HCT116 (cell line): ENCODE measurements around the gene NACC1. TPM values are rescaled to one million over a fixed set of nuclear protein-coding genes. Genes with fewer than 3 reads are reported as not detected.

Source experiments
- ATAC-seq: fragments of 200-7000 bp; cut with Tn5 transposase; 2 replicates; pipeline ENCODE4 v1.9.1; 2020; ENCODE audit warnings: mild to moderate bottlenecking, moderate library complexity
- BruUV-seq: library from RNA; stranded (reverse); fragments of 400-500 nt; replicated peaks from 2 replicates; lab custom pipeline; 2021; lab: Mats Ljungman, UMichigan
- CTCF ChIA-PET: fragments of 300-600 bp; sonication (Branson Sonifier 250); formaldehyde crosslinking; loops from one replicate; lab custom pipeline; 2021; ENCODE audit warnings: antibody characterized with exemption; lab: Charles Lee
- POLR2A ChIA-PET: fragments of 300-600, 350-600 bp; sonication (Branson Sonifier 250); formaldehyde crosslinking; loops from one replicate; lab custom pipeline; 2021; ENCODE audit warnings: antibody characterized with exemption; lab: Charles Lee
- RAD21 ChIA-PET, 2 experiments: fragments of 300-600 bp; sonication (Branson Sonifier 250); formaldehyde crosslinking; loops; one replicate each; lab custom pipeline; 2023; ENCODE audit warnings: low total read pairs in 2 of 2; ENCODE audit not compliant: uncharacterized antibody in 2 of 2, unreplicated experiment in 2 of 2, low non-redundant PET in 1 of 2; lab: Charles Lee
- DNase-seq: peaks from one replicate; pipeline ENCODE4 v3.0.0-alpha.2; 2010; ENCODE audit warnings: low read depth, low spot score
- H2AFZ ChIP-seq: fragments of 200-600 bp; shearing (Covaris generic), sonication (generic); 2 replicates; pipeline ENCODE4 v1.6.1; 2017; ENCODE audit warnings: low read depth, mixed run types, mixed read lengths, antibody characterized with exemption, low read length; ENCODE audit not compliant: poor library complexity, severe bottlenecking
- H3K27ac ChIP-seq: 2 replicates; pipeline ENCODE4 v1.5.1; 2012; ENCODE audit warnings: low read depth, low read length
- H3K27me3 ChIP-seq: fragments of 200-600 bp; sonication (generic); 2 replicates; pipeline ENCODE4 v1.6.1; 2016; ENCODE audit warnings: mixed run types, low read length, mixed read lengths; ENCODE audit not compliant: insufficient read depth
- H3K36me3 ChIP-seq, 2 experiments: fragments of 200-500 bp in 1 of 2; fragments of 200-600 bp in 1 of 2; sonication (Bioruptor generic) in 1 of 2; sonication (generic) in 1 of 2; 2 replicates each; pipeline versions ENCODE4 v1.5.1 to v1.6.1; 2014 to 2016; ENCODE audit warnings: low read length in 2 of 2, inconsistent platforms in 1 of 2, mixed read lengths in 1 of 2, mixed run types in 1 of 2; ENCODE audit not compliant: insufficient read depth in 2 of 2, control insufficient read depth in 1 of 2
- H3K4me1 ChIP-seq, 2 experiments: fragments of 200-600 bp in 1 of 2; sonication (generic) in 1 of 2; 2 replicates each; pipeline versions ENCODE4 v1.5.1 to v1.6.1; 2012 to 2017; ENCODE audit warnings: low read length in 2 of 2, inconsistent platforms in 1 of 2, mild to moderate bottlenecking in 1 of 2, mixed read lengths in 1 of 2, mixed run types in 1 of 2, moderate library complexity in 1 of 2; ENCODE audit not compliant: insufficient read depth in 2 of 2, control insufficient read depth in 1 of 2
- H3K4me2 ChIP-seq: fragments of 200-600 bp; sonication (generic); 2 replicates; pipeline ENCODE4 v1.6.1; 2017; ENCODE audit warnings: mixed run types, low read length, mixed read lengths
- H3K4me3 ChIP-seq, 2 experiments: fragments of 200-600 bp in 1 of 2; sonication (generic) in 1 of 2; replicated peaks in 1 of 2; 2 replicates each; pipeline ENCODE4 v1.5.1; 2011 to 2016; ENCODE audit warnings: low read length in 2 of 2, control low read depth in 1 of 2, low read depth in 1 of 2, mild to moderate bottlenecking in 1 of 2, mixed read lengths in 1 of 2, mixed run types in 1 of 2
- H3K79me2 ChIP-seq: fragments of 200-600 bp; sonication (generic); 2 replicates; pipeline ENCODE4 v1.6.1; 2017; ENCODE audit warnings: mild to moderate bottlenecking, mixed run types, low read length, moderate library complexity, mixed read lengths; ENCODE audit not compliant: insufficient read depth
- H3K9ac ChIP-seq: fragments of 200-600 bp; sonication (generic); 2 replicates; pipeline ENCODE4 v1.6.1; 2016; ENCODE audit warnings: low read length, mixed read lengths
- H3K9me2 ChIP-seq: fragments of 200-600 bp; sonication (generic), shearing (Covaris generic); 2 replicates; pipeline ENCODE4 v1.6.1; 2017; ENCODE audit warnings: mixed run types, mild to moderate bottlenecking, moderate library complexity; ENCODE audit not compliant: insufficient read depth
- H3K9me3 ChIP-seq, 2 experiments: fragments of 200-500 bp in 1 of 2; fragments of 200-600 bp in 1 of 2; sonication (Bioruptor generic) in 1 of 2; sonication (generic) in 1 of 2; 2 replicates each; pipeline ENCODE4 v1.6.1; 2014 to 2017; ENCODE audit warnings: low read length in 2 of 2, mixed read lengths in 2 of 2, inconsistent platforms in 1 of 2, low read depth in 1 of 2, mild to moderate bottlenecking in 1 of 2, mixed run types in 1 of 2, moderate library complexity in 1 of 2; ENCODE audit not compliant: control insufficient read depth in 1 of 2, insufficient read depth in 1 of 2
- H4K20me1 ChIP-seq: fragments of 200-600 bp; sonication (generic), shearing (Covaris generic); 2 replicates; pipeline ENCODE4 v1.6.1; 2017; ENCODE audit warnings: mixed run types, mild to moderate bottlenecking, moderate library complexity; ENCODE audit not compliant: insufficient read depth
- EGR1 ChIP-seq: IDR thresholded peaks from 2 replicates; pipeline ENCODE4 v1.6.1; 2012; ENCODE audit warnings: low read depth
- ELF1 ChIP-seq: IDR thresholded peaks from 2 replicates; pipeline ENCODE4 v1.6.1; 2012; ENCODE audit warnings: low read depth, borderline replicate concordance
- EZH2 ChIP-seq: fragments of 200-600 bp; sonication (generic); IDR thresholded peaks from 2 replicates; pipeline ENCODE4 v1.6.1; 2017; ENCODE audit warnings: antibody characterized with exemption, mixed run types
- FOSL1 ChIP-seq: IDR thresholded peaks from 2 replicates; pipeline ENCODE4 v1.6.1; 2012; ENCODE audit warnings: low read depth
- JUND ChIP-seq: IDR thresholded peaks from 2 replicates; pipeline ENCODE4 v1.6.1; 2012
- POLR2A ChIP-seq: IDR thresholded peaks from 2 replicates; pipeline ENCODE4 v1.7.0; 2011; ENCODE audit warnings: borderline replicate concordance; ENCODE audit not compliant: insufficient read depth, insufficient read length; ENCODE audit errors: extremely low read depth
- POLR2AphosphoS5 ChIP-seq: IDR thresholded peaks from 2 replicates; pipeline ENCODE4 v1.6.1; 2011; ENCODE audit warnings: mild to moderate bottlenecking, low read depth, low read length, moderate library complexity
- SIN3A ChIP-seq: IDR thresholded peaks from 2 replicates; pipeline ENCODE4 v1.6.1; 2012; ENCODE audit warnings: low read depth
- intact Hi-C: fragments of 100-400 bp; cut with micrococcal nuclease; formaldehyde crosslinking; loops from 2 replicates; pipeline ENCODE4 v1.10.0; 2022
- total RNA-seq: library from RNA; stranded (reverse); gene quantifications from one replicate; pipeline ENCODE4 v1.2.1, GENCODE V29; 2021; ENCODE audit not compliant: unreplicated experiment
- TF ChIP-seq, protein P1 (sequence below), 3 experiments: fragments of 200-600 bp in 1 of 3; sonication (generic) in 1 of 3; IDR thresholded peaks in 2 of 3; conservative IDR thresholded peaks in 1 of 3; 2 replicates each; pipeline ENCODE4 v1.5.1; 2012 to 2017; ENCODE audit warnings: low read depth in 2 of 3, low read length in 2 of 3, antibody characterized with exemption in 1 of 3, borderline replicate concordance in 1 of 3, control low read depth in 1 of 3, mild to moderate bottlenecking in 1 of 3, mixed read lengths in 1 of 3, mixed run types in 1 of 3, moderate library complexity in 1 of 3; ENCODE audit not compliant: insufficient read depth in 1 of 3

NACC1 gene
- total RNA-seq, 1 experiment from 2014 or later, result 181 TPM

GRCh38 chr19:13181747-13182388, 63.8 kb downstream of the NACC1 start:
- Histone ChIP-seq H3K79me2 (no peaks in the 10 kb centered on the region), H3K27ac (no peak overlapping the region), H3K36me3 (no peaks in the 10 kb centered on the region)
- no TSS peak for BruUV-seq
- intact Hi-C loops, result no loop called here
- TF ChIP-seq FOSL1 (no peak), ELF1 (no peak), EGR1 (no peak), EZH2 (no peak), JUND (no peak), SIN3A (no peak), POLR2AphosphoS5 (no peak), POLR2A (no peak)
- TF ChIP-seq, protein P1, sequence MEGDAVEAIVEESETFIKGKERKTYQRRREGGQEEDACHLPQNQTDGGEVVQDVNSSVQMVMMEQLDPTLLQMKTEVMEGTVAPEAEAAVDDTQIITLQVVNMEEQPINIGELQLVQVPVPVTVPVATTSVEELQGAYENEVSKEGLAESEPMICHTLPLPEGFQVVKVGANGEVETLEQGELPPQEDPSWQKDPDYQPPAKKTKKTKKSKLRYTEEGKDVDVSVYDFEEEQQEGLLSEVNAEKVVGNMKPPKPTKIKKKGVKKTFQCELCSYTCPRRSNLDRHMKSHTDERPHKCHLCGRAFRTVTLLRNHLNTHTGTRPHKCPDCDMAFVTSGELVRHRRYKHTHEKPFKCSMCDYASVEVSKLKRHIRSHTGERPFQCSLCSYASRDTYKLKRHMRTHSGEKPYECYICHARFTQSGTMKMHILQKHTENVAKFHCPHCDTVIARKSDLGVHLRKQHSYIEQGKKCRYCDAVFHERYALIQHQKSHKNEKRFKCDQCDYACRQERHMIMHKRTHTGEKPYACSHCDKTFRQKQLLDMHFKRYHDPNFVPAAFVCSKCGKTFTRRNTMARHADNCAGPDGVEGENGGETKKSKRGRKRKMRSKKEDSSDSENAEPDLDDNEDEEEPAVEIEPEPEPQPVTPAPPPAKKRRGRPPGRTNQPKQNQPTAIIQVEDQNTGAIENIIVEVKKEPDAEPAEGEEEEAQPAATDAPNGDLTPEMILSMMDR (IDR thresholded peaks at IDR 0.05 in 2 of 3, conservative IDR thresholded peaks at IDR 0.05 in 1 of 3; ENCODE audit: borderline replicate concordance in 1 of 3, insufficient read depth in 1 of 3, low read depth in 2 of 3, low read length in 2 of 3), result no peak
- TF ChIP-seq, all 23 proteins: peak for 0
- Histone ChIP-seq H3K4me2 (no peak overlapping the region), H3K9me3 (no peaks in the 10 kb centered on the region), H4K20me1 (no peaks in the 10 kb centered on the region), H2AFZ (no peak overlapping the region), H3K9me2 (no peaks in the 10 kb centered on the region), H3K4me1 (peaks cover 7 to 13% of the 10 kb centered on the region in 2 experiments; a peak in 3 of 4 replicates), H3K4me3 (no peak overlapping the region), H3K27me3 (no peaks in the 10 kb centered on the region), H3K9ac (no peak overlapping the region)
- CTCF ChIA-PET, result interaction anchor here (0.7 to 1.2 kb wide), 2 partner anchors 12 to 13 kb away, joined by 3 to 4 read pairs; no protein-coding TSS in a partner anchor
- RAD21 ChIA-PET, result no interaction called here
- no peak for DNase-seq
- POLR2A ChIA-PET, result interaction anchor here (0.7 to 2.0 kb wide), 5 partner anchors 11 to 19 kb away, joined by 3 to 12 read pairs (median 5); no protein-coding TSS in a partner anchor
- no peak for ATAC-seq
